Skeletal muscle tissue (tissue), 4 donors: ENCODE measurements around the gene RRP7A. TPM values are rescaled to one million over a fixed set of nuclear protein-coding genes. Genes with fewer than 3 reads are reported as not detected.
"Not testable (repeated sequence)": the region's sequence is repeated elsewhere in the genome, so short reads cannot be mapped to it uniquely, and the experiment has no call there.

ENCODE experiments used
- H3K27ac ChIP-seq: one replicate; pipeline ENCODE4 v1.7.0; 2013; ENCODE audit warnings: mild to moderate bottlenecking, low read depth, low read length, inconsistent platforms
- H3K27me3 ChIP-seq, 3 donors: one replicate each; pipeline ENCODE4 v1.7.0; 2013; ENCODE audit warnings: low read length in 3 of 3; ENCODE audit not compliant: control insufficient read depth in 3 of 3, insufficient read depth in 3 of 3
- H3K36me3 ChIP-seq, 3 donors: one replicate each; pipeline ENCODE4 v1.7.0; 2013; ENCODE audit warnings: low read length in 3 of 3; ENCODE audit not compliant: control insufficient read depth in 3 of 3, insufficient read depth in 3 of 3
- H3K4me1 ChIP-seq, 3 donors: one replicate each; pipeline ENCODE4 v1.7.0; 2013; ENCODE audit warnings: low read length in 3 of 3, mild to moderate bottlenecking in 3 of 3; ENCODE audit not compliant: control insufficient read depth in 3 of 3, insufficient read depth in 3 of 3
- H3K4me3 ChIP-seq, 3 donors: one replicate each; pipeline ENCODE4 v1.7.0; 2013; ENCODE audit warnings: low read length in 3 of 3
- H3K9ac ChIP-seq, 3 donors: one replicate each; pipeline ENCODE4 v1.7.0; 2013; ENCODE audit warnings: low read length in 3 of 3, mild to moderate bottlenecking in 3 of 3, moderate library complexity in 2 of 3, low read depth in 1 of 3
- H3K9me3 ChIP-seq, 3 donors: one replicate each; pipeline ENCODE4 v1.7.0; 2013; ENCODE audit warnings: low read length in 3 of 3; ENCODE audit not compliant: control insufficient read depth in 3 of 3
- total RNA-seq: library from RNA; depleted of rRNA; stranded (reverse); fragments of >200 nt; gene quantifications from one replicate; pipeline ENCODE4 v1.2.3, GENCODE V29; 2014
- donor health status: Osteomylitis.

RRP7A gene, protein sequence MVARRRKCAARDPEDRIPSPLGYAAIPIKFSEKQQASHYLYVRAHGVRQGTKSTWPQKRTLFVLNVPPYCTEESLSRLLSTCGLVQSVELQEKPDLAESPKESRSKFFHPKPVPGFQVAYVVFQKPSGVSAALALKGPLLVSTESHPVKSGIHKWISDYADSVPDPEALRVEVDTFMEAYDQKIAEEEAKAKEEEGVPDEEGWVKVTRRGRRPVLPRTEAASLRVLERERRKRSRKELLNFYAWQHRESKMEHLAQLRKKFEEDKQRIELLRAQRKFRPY
- 13.0 TPM for total RNA-seq

DNA sequence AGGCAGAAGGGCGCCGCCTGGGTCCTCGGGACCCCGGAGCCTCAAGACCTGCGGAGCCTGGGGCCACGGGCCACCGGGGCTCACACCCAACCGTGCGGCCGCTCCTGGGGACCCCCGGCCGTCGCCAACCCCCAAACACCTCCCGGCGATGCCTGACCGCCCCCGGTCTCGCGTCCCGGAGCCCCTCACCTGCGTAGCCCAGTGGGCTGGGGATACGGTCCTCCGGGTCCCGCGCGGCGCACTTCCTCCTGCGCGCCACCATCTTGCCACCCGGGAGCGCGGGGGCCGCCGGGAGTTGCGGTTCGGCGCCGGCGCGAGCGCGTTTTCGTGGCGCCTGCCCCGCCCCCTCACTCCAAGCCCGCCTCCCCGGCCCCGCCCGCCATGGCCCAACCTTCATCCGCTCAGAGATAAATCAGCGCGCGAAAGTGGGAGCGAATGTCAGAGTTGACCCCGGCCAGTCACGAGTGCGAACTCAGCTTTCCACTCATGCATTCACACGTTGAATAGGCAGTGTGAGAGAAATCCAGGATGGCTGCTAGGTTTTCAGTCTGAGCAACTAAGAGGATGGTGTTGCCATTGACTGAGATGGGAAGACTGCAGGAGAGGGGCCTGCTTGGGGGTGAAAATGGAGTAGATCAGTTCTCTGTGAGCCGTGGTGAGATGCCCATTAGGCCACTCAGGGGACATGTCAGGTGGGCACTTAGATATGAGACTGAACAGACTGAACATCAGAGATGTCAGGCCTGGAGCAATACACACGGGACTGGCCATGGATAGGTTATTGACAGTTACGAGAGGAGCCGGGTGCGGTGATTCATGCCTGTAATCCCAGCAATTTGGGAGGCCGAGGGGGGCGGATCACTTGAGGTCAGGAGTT, at the start of gene RRP7A:
RRP7A (minus strand) TSS at position 272 of the 877 bp plus-strand sequence; CDS start at position 262, 10 bp downstream.
- peak within 1 kb of the TSS; percentile 36 for H3K27ac ChIP-seq
- H3K9ac ChIP-seq = peak within 1 kb of the TSS; percentile 68 to 93 (median 89)
- peak within 1 kb of the TSS; percentile 77 to 87 (median 81) for H3K4me3 ChIP-seq
- peaks cover 6 to 18% (median 8%) of the 10 kb centered on the region in 3 donors for H3K36me3 ChIP-seq
- peaks cover 9 to 12% (median 9%) of the 10 kb centered on the region in 3 donors for H3K4me1 ChIP-seq
- no peaks in the 10 kb centered on the region for H3K9me3 ChIP-seq
- no peaks in the 10 kb centered on the region for H3K27me3 ChIP-seq

DNA sequence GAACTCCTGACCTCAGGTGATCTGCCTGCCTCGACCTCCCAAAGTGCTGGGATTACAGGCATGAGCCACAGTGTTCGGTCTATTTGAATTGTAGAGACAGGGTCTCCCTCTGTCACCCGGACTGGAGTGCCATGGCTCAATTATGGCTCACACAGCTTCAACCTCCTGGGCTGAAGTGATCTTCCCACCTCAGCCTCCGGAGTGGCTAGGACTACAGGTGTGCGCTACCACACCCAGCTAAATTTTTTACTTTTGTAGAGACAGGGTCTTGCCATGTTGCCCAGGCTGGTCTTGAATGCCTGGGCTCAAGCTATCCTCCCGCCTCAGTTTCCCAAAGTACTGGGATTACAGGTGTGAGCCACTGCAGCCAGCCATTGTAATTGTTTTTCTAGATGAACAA, 48.4 kb upstream of the RRP7A start:
- H3K36me3 ChIP-seq = peaks cover 5 to 13% (median 8%) of the 10 kb centered on the region in 3 donors
- not testable (repeated sequence) for H3K4me3 ChIP-seq, H3K4me1 ChIP-seq, H3K27me3 ChIP-seq, H3K27ac ChIP-seq, H3K9me3 ChIP-seq, H3K9ac ChIP-seq

DNA sequence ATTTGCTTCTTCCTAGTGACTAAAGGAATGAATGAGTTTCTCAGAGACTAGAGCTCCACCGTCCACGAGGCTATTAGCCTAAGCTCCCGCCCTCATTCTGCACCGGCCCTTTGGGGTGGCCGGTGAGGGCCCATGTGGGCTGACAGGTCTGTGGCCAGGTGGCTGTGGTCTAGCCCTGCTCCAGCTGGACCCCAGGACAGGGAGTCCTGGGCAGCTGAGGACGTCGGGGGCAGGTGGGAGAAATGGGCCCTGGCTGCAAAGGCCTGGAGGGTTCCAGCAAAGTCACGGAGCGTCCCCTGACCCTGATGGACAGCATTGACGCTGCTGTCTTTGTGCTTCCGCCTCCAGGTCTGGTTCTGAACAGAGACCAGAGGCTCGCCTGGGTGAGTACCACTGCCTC, 46.4 kb upstream of the RRP7A start:
- H3K27ac ChIP-seq = no peak overlapping the region
- no peak overlapping the region for H3K4me3 ChIP-seq
- H3K9ac ChIP-seq = no peak overlapping the region
- peaks cover 2 to 7% (median 5%) of the 10 kb centered on the region in 3 donors for H3K36me3 ChIP-seq
- H3K4me1 ChIP-seq = no peaks in the 10 kb centered on the region
- no peaks in the 10 kb centered on the region for H3K27me3 ChIP-seq
- no peaks in the 10 kb centered on the region for H3K9me3 ChIP-seq

DNA sequence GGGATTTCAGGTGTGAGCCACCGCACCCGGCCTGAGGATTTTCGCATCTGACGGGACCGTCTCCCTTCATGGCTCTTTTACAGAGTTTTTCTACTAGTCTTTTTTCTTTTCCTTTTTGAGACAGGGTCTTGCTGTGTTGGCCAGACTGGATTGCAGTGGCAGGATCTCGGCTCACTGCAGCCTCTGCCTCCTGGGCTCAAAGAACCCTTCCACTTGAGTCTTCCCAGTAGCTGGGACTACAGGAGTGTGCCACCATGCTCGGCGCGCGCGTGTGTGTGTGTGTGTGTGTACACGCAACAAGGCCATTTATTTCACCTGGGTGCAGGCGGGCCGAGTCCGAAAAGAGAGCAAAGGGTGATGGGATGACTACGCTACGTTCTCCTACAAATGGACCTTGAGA, 45.1 kb upstream of the RRP7A start:
- Histone ChIP-seq H3K4me1 (no peaks in the 10 kb centered on the region), H3K27me3 (no peaks in the 10 kb centered on the region), H3K4me3 (no peak overlapping the region), H3K36me3 (peaks cover 2 to 7% (median 5%) of the 10 kb centered on the region in 3 donors), H3K27ac (no peak overlapping the region), H3K9me3 (no peaks in the 10 kb centered on the region), H3K9ac (no peak overlapping the region)

DNA sequence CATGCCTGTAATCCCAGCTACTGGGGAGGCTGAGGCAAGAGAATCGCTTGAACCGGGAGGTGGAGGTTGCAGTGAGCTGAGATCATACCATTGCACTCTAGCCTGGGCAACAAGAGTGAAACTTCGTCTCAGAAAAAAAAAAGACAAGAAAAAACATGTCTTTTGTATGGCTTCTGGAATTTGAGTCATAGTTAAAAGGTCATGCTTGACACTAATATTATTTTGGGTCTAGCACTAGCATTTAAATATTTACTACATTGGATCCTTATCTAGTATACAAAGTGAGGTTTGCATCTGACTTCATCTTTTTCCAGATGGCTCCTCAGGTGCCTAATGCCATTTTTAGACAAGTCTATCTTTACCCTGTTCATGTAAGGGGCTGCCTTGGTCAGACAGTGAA, 44.3 kb upstream of the RRP7A start:
- H3K27ac ChIP-seq, H3K27me3 ChIP-seq, H3K9ac ChIP-seq, H3K9me3 ChIP-seq, H3K4me1 ChIP-seq, H3K36me3 ChIP-seq, H3K4me3 ChIP-seq: not testable (repeated sequence)

DNA sequence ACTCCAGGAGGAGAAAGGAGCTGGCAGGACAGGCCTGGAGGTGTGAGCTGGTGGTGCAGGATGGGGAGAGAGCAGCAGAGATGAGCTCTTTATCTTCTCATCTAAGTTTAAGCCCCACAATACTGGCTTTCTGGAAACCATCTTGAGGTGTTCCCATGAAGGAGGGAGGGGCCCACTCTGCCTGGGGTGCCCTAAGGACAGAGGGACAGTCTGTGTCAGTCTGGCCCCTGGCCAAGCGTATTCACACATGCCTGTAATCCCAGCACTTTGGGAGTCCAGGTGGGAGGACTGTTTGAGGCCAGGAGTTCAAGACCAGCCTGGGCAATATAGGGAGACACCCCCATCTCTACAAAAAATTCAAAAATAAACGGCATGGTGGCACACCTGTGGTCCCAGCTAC, 43.1 kb upstream of the RRP7A start:
- Histone ChIP-seq H3K9me3 (no peaks in the 10 kb centered on the region), H3K9ac (no peak overlapping the region), H3K27me3 (no peaks in the 10 kb centered on the region), H3K36me3 (peaks cover 0 to 3% (median 3%) of the 10 kb centered on the region in 3 donors), H3K4me1 (no peaks in the 10 kb centered on the region), H3K27ac (no peak overlapping the region), H3K4me3 (no peak overlapping the region)

DNA sequence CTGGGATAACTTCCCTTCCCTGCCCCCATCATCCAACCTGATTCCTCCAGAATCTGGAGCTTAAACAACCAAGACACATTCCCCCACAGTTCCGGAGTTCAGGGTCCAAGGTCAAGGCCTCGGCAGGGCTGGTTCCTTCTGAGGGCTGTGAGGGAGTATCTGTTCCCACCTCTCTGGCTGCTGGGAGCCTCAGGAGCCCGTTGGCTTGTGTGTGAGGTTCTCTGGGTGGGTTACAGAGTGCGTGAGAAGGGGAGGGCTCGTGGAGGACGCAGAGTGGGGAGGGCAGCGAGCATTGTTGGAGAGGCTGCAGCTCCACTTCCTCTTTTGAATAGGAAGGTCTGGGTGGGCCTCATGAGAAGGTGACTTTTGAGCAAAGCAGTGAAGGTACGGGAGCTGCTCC, 42.7 kb upstream of the RRP7A start:
- Histone ChIP-seq H3K36me3 (peaks cover 0 to 3% (median 3%) of the 10 kb centered on the region in 3 donors), H3K9ac (no peak overlapping the region), H3K27ac (no peak overlapping the region), H3K9me3 (no peaks in the 10 kb centered on the region), H3K4me3 (no peak overlapping the region), H3K27me3 (no peaks in the 10 kb centered on the region), H3K4me1 (no peaks in the 10 kb centered on the region)

DNA sequence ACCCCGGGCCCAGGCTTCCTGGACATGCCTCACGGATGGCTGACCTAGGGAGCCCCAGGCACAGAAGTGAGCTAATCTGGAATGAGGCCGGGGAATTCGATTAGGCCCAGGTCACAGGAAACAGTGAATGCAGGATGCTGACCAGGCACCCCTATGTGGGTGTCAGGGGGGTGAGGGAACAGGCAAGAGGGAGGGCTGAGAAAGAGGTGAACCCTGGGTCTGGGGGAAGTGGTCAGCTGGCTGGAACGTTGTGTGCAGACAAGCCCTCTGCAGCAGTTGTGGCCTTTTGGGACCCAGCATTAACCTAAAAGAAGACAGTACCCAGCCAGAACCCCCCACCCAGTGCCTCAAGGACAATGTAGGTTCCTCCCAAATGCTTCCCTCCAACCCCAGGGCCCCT, 42.3 kb upstream of the RRP7A start:
- Histone ChIP-seq H3K9ac (no peak overlapping the region), H3K4me3 (no peak overlapping the region), H3K27ac (no peak overlapping the region), H3K36me3 (peaks cover 0 to 3% (median 3%) of the 10 kb centered on the region in 3 donors), H3K9me3 (no peaks in the 10 kb centered on the region), H3K27me3 (no peaks in the 10 kb centered on the region), H3K4me1 (no peaks in the 10 kb centered on the region)

DNA sequence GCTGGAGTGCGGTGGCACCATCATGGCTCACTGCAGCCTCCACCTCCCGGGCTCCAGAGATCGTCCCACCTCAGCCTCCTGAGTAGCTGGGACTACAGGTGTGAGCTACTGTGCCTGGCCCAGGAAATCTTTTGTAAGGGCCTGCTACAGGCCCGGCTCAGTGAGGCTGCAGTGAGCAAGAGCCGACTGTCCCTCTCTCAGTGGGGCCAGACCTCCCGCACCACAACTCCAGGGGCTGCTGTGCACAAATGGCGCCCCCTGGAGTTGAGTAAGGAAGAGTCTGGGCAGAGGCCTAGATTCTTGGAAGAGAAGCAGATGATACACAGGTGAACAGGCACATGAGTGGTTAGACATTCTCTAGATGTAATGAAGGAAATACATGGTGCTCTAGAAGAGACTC, 41.2 kb upstream of the RRP7A start:
- Histone ChIP-seq H3K4me1 (no peaks in the 10 kb centered on the region), H3K9me3 (no peaks in the 10 kb centered on the region), H3K36me3 (no peaks in the 10 kb centered on the region), H3K4me3 (no peak overlapping the region), H3K27ac (no peak overlapping the region), H3K27me3 (no peaks in the 10 kb centered on the region), H3K9ac (no peak overlapping the region)

DNA sequence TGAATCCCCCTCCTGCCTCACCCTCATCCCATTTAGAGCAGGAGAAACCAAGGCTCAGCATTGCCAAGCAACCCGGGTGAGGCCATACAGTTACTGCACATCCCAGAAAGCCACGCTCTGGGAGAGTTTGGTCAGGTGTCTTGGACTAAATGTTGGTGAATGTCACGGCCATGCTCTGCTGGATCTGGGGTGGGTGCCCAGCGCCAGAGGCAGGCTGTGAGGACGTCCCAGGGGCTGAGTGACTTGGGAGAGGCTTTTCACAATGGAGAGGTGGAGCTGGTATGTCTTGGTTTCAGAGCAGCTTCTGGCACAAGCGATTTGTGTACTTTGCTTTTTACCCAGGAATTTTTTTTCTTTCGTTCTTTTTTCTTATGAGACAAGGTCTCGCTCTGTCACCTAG, 40.8 kb upstream of the RRP7A start:
- Histone ChIP-seq H3K4me3 (no peak overlapping the region), H3K27ac (no peak overlapping the region), H3K9me3 (no peaks in the 10 kb centered on the region)

More for the DNA sequence above, 40.8 kb upstream of the RRP7A start:
- no peaks in the 10 kb centered on the region for H3K36me3 ChIP-seq
- no peaks in the 10 kb centered on the region for H3K27me3 ChIP-seq
- no peaks in the 10 kb centered on the region for H3K4me1 ChIP-seq
- no peak overlapping the region for H3K9ac ChIP-seq
